HUDEP-2 (cell line): Measurements from ENCODE around the gene CREG2.
A peak's percentile ranks its signal among the peaks of the same experiment; 100 is the strongest.

Experiments
- DNase-seq, 76 experiments: peaks; one replicate each; lab custom pipeline; 2025; ENCODE audit not compliant: unreplicated experiment in 76 of 76; lab: John Stamatoyannopoulos, UW

The CREG2 gene

GRCh38 chr2:101410114-101410513 is 22.8 kb upstream of the CREG2 start:
- DNase-seq, result no peak

DNA sequence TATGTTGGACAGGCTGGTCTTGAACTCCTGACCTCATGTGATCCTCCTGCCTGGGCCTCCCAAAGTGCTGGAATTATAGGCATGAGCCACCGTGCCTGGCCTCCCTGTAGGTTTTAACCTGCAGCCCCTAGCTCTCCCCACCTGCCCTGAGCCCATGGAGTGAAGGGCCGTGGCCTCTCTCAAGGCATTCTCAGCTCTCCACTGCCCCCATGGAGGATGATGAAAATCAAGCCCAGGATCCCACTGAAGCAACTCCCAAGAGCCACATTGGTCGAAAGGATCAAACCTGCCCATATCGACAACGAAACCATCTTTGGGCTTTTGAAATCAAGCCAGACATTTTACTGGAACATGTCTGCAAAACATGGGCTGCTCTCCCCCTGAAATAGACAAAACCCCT is 22.4 kb upstream of the CREG2 start:
- no peak for DNase-seq

GRCh38 chr2:101408925-101409324 is 21.6 kb upstream of the CREG2 start:
- DNase-seq, result no peak

GRCh38 chr2:101405351-101405899 is 18.1 kb upstream of the CREG2 start:
- DNase-seq, result no peak

GRCh38 chr2:101403745-101404144 is 16.4 kb upstream of the CREG2 start:
- DNase-seq, result no peak

GRCh38 chr2:101402630-101403029 is 15.3 kb upstream of the CREG2 start:
- DNase-seq, result no peak

GRCh38 chr2:101401906-101402305 is 14.6 kb upstream of the CREG2 start:
- no peak for DNase-seq

DNA sequence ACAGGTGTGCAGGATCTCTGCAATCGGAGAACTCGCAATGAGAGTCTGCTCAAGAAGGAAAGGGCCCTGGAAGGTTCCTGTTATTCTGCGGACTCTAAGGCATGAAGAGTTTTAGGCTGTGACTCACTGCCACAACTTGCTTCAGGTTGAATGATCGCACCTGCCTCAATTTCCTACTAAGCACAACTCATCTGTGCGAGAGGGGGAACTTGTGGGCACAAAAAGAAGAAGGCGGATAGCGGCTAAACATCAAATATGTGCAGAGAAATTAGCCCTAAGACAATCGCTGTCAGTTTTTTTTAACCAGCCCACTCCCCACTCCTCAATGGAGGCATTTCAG is 14.0 kb upstream of the CREG2 start:
- no peak for DNase-seq

DNA sequence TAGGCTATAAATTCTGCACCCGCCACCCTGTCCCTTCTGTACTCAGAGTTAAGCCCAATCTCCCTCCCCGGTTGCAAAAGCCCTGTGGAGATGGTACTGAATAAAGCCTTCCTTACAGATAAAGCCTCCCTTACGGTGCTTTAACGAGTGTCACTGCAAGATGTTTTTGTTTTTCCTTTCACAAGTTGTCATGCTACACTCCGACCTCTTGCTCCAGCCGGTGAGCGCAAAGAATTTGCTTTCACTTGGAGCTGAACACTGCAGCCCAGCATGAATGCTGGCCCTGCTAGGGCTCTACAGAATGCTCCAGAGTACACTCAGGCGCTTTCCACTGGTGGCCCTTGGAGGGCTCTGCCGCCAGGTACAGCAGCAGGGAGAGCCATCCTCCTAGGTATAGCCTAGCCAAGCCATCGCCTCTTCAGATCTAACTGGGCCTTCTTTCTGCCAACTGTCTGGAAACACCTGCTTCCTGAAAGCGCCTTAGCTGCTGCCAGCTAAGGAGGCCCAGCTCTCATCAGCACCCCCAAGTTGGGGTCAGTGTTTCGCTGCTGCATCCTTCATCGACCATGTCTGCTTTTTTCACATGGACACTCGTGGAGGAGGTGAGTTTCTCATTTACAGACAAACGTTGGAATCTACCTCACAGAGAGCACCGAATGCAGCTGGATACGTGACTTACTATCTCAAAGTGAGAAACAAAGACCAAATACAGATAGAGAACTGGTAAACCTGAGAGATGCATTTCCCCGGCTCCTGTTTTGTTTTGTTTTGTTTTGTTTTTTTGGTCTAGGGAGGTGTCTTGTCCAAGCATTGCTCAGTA is 13.4 kb upstream of the CREG2 start:
- DNase-seq, result no peak

- no peak for DNase-seq
Observed at GRCh38 chr2:101400048-101400447, 12.7 kb upstream of the CREG2 start.

DNA sequence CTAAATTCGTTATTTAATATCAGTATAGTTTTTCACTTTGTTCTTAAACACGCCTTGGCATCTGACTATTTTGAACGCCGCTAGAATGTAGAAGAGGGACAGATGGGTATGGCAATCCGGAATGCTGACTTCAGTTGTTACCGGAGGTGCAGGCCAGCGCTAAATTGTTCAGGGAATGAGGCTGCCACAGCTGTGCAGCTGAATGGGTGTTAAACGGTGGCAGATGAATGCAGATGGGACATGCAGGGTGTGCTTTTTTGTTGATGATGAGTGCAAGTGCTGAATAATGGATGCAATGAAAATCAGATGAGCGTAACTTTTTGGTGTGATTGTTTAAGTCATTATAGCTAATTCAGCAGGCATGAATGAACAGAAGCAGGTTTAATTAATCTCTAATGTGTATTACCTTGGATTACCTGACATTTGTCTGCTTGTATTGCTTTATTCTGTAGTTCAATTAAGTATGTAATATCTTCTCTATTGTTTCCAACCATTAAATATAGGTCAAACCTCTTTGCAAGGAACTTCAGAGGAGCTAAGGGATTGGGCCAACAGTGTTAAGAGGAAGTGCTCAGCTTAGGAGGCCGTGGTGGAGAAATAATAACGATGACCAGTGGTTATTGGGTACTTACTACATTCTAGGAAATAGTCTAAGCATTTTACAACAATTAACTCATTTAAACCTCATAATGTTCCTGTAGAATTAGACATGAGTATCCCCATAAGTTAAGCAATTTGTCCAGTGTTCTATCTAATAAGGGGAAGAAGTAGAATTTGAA is 11.9 kb upstream of the CREG2 start:
- DNase-seq, result no peak

GRCh38 chr2:101398116-101398821 is 11.0 kb upstream of the CREG2 start:
- DNase-seq, result no peak

DNA sequence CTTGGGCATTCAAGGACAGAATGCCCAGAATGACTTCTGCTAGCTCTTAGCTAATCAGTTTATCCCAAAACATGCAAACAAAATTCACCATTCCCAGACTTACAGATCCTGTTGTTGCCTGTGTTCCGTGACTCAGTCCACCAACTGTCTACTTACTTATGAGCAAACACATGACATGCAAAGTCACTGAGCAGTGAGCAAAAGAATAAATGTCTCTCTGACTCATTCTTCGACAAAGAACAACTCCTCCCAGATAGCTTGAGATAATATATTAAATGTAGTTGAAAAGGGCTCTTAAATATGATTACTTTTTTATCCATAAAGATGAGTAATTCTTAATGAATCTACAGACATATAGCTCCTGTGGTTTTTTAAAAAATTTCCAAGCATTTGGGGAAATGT is 9.0 kb upstream of the CREG2 start:
- peak in 7 of 76 experiments; percentile 4 to 15 (median 6) for DNase-seq

DNA sequence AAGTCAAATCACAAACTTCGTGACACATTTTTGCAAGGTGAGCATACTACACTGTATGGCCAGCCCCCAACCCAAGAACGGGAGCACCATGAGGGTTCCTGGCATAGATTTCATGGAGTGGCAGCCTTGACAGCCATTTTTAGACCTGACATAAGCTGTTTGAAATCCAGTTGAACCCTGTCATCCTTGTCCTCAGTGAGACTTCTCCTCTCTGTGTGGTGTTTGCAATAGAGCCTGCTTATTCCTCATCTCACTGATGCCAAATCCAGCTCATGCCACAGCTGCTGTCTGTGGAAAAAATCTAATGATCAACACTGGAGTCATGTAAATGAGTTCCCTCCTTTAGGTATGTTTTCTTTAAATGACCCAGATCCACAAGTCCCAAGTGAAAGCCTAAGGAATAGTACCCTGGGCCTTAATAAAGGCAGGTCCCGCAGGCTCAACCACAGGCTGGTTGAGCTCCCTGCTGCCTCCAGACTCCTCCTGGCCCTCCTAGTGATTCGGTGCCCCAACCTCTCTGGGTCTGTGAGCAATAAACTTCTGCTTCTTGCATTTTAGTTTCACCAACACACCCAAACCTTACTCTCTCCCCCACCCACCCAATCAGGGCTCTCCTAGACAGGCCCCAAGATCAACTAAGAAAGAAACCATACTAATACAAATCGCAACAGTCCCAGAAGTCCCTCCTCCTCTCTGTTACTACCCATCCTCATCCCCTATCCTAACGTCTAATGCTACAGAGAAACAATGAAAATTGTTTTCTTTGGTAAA is 8.4 kb upstream of the CREG2 start:
- no peak for DNase-seq

- DNase-seq, result no peak
Observed at GRCh38 chr2:101388232-101388631, 929 bp upstream of the CREG2 start.

DNA sequence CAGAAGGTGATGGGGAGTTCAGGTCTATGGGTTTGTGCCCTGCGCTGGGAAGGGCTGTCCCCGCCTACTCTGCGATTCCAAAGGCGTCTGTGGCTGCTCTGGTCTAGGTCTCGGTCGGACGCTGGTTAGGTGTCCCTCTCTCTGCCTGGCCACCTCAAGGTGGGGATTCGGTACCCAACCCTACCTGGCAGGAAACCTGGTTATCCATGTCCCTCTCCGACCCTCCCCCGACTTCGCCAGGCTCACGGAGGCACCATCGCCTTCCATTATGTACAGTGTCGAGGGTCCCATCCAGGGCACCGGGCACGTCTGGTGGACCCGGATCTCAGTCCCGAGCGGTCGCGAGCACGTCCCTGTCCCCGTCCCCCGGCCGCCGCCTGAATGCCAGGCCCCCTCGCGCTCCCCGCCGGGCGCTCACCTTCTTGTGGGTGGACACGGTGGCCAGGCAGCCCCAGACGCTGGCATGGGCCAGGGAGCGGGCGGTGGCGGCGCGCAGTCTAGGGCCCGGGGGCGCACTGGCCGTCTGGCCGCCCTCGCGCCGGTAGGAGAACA is 628 bp downstream of the CREG2 start:
- no peak for DNase-seq

- DNase-seq, result no peak
Observed at GRCh38 chr2:101383016-101383541, 4.2 kb downstream of the CREG2 start.

DNA sequence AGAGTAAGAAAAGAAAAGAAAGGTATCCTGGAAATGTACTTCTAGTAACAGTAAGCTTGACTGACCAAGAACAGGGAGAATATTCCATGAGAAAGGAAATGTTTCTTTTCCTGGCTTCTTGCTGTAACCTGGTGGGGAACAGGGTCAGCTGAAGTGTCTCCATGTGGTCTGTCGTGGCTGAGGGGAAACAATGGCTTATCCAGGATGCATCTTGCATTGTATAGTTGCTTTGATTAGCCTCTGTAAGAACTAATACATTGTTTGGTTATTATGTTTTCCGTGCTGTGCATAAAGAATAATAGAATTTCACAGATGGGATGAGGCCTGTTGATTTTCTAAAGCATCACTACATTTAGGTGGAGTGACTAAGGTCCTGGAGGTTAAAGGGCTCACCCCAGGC is 4.9 kb downstream of the CREG2 start:
- DNase-seq, result no peak

- no peak for DNase-seq
Observed at GRCh38 chr2:101380376-101380775, 6.9 kb downstream of the CREG2 start.

GRCh38 chr2:101379091-101379490 is 8.2 kb downstream of the CREG2 start:
- no peak for DNase-seq
